ENCODE results near the gene RFC4. TPM values are rescaled to one million over a fixed set of nuclear protein-coding genes. Genes with fewer than 3 reads are reported as not detected.

RFC4 gene
- total and polyA plus RNA-seq, 2 of the 4 experiments (the other 2 are of a cell fraction) = 19.5 to 27.9 TPM

DNA sequence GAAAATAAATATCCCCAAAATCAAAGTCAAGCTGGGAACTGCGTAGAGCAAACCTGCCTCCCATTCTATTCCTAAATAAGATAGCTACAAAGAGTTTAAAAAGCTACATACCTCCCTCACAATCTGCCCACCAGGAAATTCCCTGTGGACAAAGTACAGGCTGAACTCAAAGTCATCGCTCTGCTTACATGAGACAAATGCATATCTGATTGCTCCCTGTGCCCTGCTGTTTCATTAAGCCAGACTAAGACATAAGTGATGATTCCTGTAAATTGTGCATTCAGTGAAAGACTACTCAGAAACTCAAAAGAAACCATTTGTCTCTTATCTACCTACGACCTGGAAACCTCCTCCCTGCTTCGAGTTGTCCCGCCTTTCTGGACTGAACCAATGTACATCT is 51.4 kb downstream of the RFC4 start:
- Histone ChIP-seq H4K20me1 (ENCODE audit: insufficient read depth, low read length) (no peaks in the 10 kb centered on the region), H2AK9ac (replicated peaks; ENCODE audit: low read depth, low read length, poor library complexity) (no peak overlapping the region), H2AFZ (replicated peaks; ENCODE audit: low read length, poor library complexity) (no peak overlapping the region), H3K23ac (ENCODE audit: low read depth, low read length) (no peak overlapping the region), H3K9me3 (ENCODE audit: control insufficient read depth, insufficient read depth, low read length) (no peaks in the 10 kb centered on the region), H2BK20ac (ENCODE audit: low read depth, low read length) (no peak overlapping the region), H3K9ac (ENCODE audit: low read depth, low read length) (no peak overlapping the region), H4K5ac (ENCODE audit: low read depth, low read length) (no peak overlapping the region), H3K36me3 (ENCODE audit: control insufficient read depth, insufficient read depth, low read length) (no peaks in the 10 kb centered on the region), H2BK5ac (ENCODE audit: low read depth, low read length, poor library complexity, severe bottlenecking) (no peak overlapping the region), H3K4me3 (ENCODE audit: insufficient read depth, low read depth, low read length) (no peak overlapping the region), H3K56ac (ENCODE audit: extremely low read depth, insufficient read depth, low read length) (no peak overlapping the region), H4K8ac (ENCODE audit: low read depth in 2 of 2, low read length in 2 of 2) (no peak overlapping the region), H3K4me1 (ENCODE audit: control insufficient read depth, insufficient read depth, low read length) (no peaks in the 10 kb centered on the region), H3K14ac (replicated peaks; ENCODE audit: low read depth, low read length) (no peak overlapping the region), H2BK120ac (ENCODE audit: low read depth, low read length) (no peak overlapping the region), H3K18ac (ENCODE audit: low read depth, low read length) (no peak overlapping the region), H3K4me2 (ENCODE audit: low read depth, low read length) (no peak overlapping the region), H3K9me1 (ENCODE audit: insufficient read depth, low read length) (no peaks in the 10 kb centered on the region), H3K4ac (ENCODE audit: low read depth, low read length) (no peak overlapping the region), H2AK5ac (ENCODE audit: low read depth, low read length) (no peak overlapping the region), H4K91ac (ENCODE audit: insufficient read depth, low read depth, low read length) (no peak overlapping the region), H2BK15ac (ENCODE audit: low read depth, low read length) (no peak overlapping the region), H3K27ac (ENCODE audit: insufficient read depth, low read length) (no peak overlapping the region), H3K79me1 (ENCODE audit: low read depth in 1 of 2, low read length in 2 of 2) (no peaks in the 10 kb centered on the region), H3K27me3 (ENCODE audit: control insufficient read depth, insufficient read depth, low read length) (no peaks in the 10 kb centered on the region)
- no TSS peak for BruUV-seq (replicated peaks)
- DNase-seq (no peak), ATAC-seq (ENCODE audit: low read depth) (no peak)
- ChIA-PET POLR2A (ENCODE audit: unreplicated experiment) (no interaction called here), CTCF (no interaction called here)
- 80% methylated on average over 3 of the region's 5 CpGs; no CpG with 5 or more reads in 1 of the 2 experiments for WGBS, 2 experiments (ENCODE audit: extremely low coverage in 2 of 2, insufficient read length in 1 of 2)
- intact Hi-C loops (cut with micrococcal nuclease) (no loop called here), in situ Hi-C loops (cut with MboI; ENCODE audit: low sequenced_read_pairs) (no loop called here), dilution Hi-C loops (cut with HindIII; ENCODE audit: low sequenced_read_pairs, unreplicated experiment) (no loop called here)
- TF ChIP-seq MAZ (IDR thresholded peaks at IDR 0.05; ENCODE audit: borderline replicate concordance, low read depth, low read length) (no peak), CTCF (conservative IDR thresholded peaks at IDR 0.05; ENCODE audit: low read depth, low read length) (no peak), BHLHE40 (IDR thresholded peaks at IDR 0.05; ENCODE audit: low read depth, low read length) (no peak), CHD1 (IDR thresholded peaks at IDR 0.05; ENCODE audit: low read depth, low read length) (no peak), CEBPB (IDR thresholded peaks at IDR 0.05; ENCODE audit: low read depth, low read length) (no peak), FOS (IDR thresholded peaks at IDR 0.05; ENCODE audit: low read depth, low read length) (no peak), NFE2L2 (IDR thresholded peaks at IDR 0.05; ENCODE audit: low read depth, low read length) (no peak), RFX5 (IDR thresholded peaks at IDR 0.05; ENCODE audit: low read depth, low read length) (no peak), POLR2A (IDR thresholded peaks at IDR 0.05; ENCODE audit: low read depth, low read length) (no peak), SMC3 (IDR thresholded peaks at IDR 0.05; ENCODE audit: low read depth, low read length) (no peak)
- TF ChIP-seq, protein P1, sequence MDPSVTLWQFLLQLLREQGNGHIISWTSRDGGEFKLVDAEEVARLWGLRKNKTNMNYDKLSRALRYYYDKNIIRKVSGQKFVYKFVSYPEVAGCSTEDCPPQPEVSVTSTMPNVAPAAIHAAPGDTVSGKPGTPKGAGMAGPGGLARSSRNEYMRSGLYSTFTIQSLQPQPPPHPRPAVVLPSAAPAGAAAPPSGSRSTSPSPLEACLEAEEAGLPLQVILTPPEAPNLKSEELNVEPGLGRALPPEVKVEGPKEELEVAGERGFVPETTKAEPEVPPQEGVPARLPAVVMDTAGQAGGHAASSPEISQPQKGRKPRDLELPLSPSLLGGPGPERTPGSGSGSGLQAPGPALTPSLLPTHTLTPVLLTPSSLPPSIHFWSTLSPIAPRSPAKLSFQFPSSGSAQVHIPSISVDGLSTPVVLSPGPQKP (IDR thresholded peaks at IDR 0.05; ENCODE audit: borderline replicate concordance, low read depth, low read length) = no peak
